Right lobe of liver (tissue), 6 donors: ENCODE measurements around the gene ADCY9. TPM values are rescaled to one million over a fixed set of nuclear protein-coding genes. Genes with fewer than 3 reads are reported as not detected.

Experiments used
- ATAC-seq, 4 donors: fragments of 200-7000 bp; cut with Tn5 transposase; one replicate each; pipeline ENCODE4 v1.9.1; 2020; ENCODE audit warnings: mild to moderate bottlenecking in 4 of 4, moderate library complexity in 4 of 4
- DNase-seq, 3 donors: peaks; one replicate each; pipeline ENCODE4 v3.0.0-alpha.2; 2020
- H3K27ac ChIP-seq, 3 donors: fragments of 200-600 bp; one replicate each; pipeline ENCODE4 v1.8.0; 2022
- H3K27me3 ChIP-seq, 2 donors: fragments of 200-600 bp; one replicate each; pipeline ENCODE4 v1.8.0; 2022
- H3K36me3 ChIP-seq, 4 donors: fragments of 200-600 bp; sonication (generic) in 1 of 4; one replicate each; pipeline versions ENCODE4 v1.5.1 to v1.8.0; 2017 to 2022; ENCODE audit warnings: control low read depth in 1 of 4
- H3K4me1 ChIP-seq, 4 donors: fragments of 200-600 bp; sonication (generic) in 1 of 4; one replicate each; pipeline versions ENCODE4 v1.5.1 to v1.8.0; 2017 to 2022; ENCODE audit warnings: control low read depth in 1 of 4
- H3K4me3 ChIP-seq, 3 donors: fragments of 200-600 bp; one replicate each; pipeline ENCODE4 v1.8.0; 2022
- H3K9me3 ChIP-seq, 4 donors: fragments of 200-600 bp; sonication (generic) in 1 of 4; one replicate each; pipeline versions ENCODE4 v1.5.1 to v1.8.0; 2017 to 2022; ENCODE audit warnings: control low read depth in 1 of 4
- CTCF ChIP-seq, 4 donors: fragments of 200-600 bp in 3 of 4; fragments of 450-650 bp in 1 of 4; IDR thresholded peaks; one replicate each; pipeline versions ENCODE4 v1.5.1 to v1.8.0; 2016 to 2022; ENCODE audit warnings: antibody characterized with exemption in 4 of 4, mild to moderate bottlenecking in 2 of 4
- POLR2A ChIP-seq: fragments of 450-650 bp; IDR thresholded peaks from one replicate; pipeline ENCODE4 v1.6.1; 2017; ENCODE audit warnings: antibody characterized with exemption, mild to moderate bottlenecking
- WGBS: methylation state at CpG from one replicate; pipeline ENCODE4 v1.1.6; 2018; ENCODE audit warnings: low coverage, low lambda C conversion rate; ENCODE audit not compliant: insufficient coverage; ENCODE audit errors: missing lambda C conversion rate; 5-methylcytosine and 5-hydroxymethylcytosine counted together
- intact Hi-C, 2 donors: fragments of 100-400 bp; cut with DNase I; formaldehyde crosslinking; loops; one replicate each; pipeline versions ENCODE4 v1.11.2 to v1.14.1; 2022
- total RNA-seq, 6 experiments: library from RNA; depleted of rRNA in 2 of 6; stranded (reverse); fragments of >200 nt in 2 of 6; fragmentation: NEBNext Ultra II Directional in 3 of 6; extraction: Animal tissue kit (Norgen Biotek cat#: 25700) in 3 of 6; gene quantifications; one replicate each; pipeline versions ENCODE4 v1.1.0 to v1.2.4, GENCODE V29; 2016 to 2023
- donor health status: DM: no; HTN: yes; CAD: no.
- donor health status: DM: no; HTN: no; CAD: no.
- donor health status: DM: no; HTN: no; CAD: no.
- donor health status: DM: no; HTN: yes; CAD: no.
- donor health status: DM: no; HTN: yes; CAD: no.

The ADCY9 gene
- total RNA-seq, 6 experiments from 2014 or later = 17.3 to 41.5 (median 25.6) TPM

DNA sequence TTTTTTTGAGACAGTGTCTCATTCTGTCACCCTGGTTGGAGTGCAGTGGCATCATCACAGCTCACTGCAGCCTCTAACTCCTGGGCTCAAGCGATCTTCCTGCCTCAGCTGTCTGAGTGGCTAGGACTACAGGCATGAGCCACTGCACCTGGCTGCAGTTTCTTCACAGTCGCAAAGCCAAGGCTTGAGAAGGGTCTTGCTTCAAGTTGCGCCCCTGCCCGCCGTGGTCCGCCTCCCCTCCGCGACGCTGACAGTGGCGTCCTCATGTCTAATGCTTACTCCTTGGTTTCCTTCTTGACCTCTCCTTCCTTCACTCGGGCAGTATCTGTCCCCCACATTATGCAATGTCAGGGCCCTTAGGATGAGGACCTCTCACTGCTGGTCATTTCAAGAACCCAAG, 112.7 kb downstream of the ADCY9 start:
- no peak for ATAC-seq
- intact Hi-C loops = loop anchor here in 1 of 2 donors (10.0 kb wide), 1 partner anchor 111 kb away; the partner anchor contains the start of gene ADCY9

GRCh38 chr16:4003166-4003565, 113.1 kb downstream of the ADCY9 start:
- TF ChIP-seq CTCF (IDR thresholded peaks at IDR 0.05) (no peak), POLR2A (no peak)
- no peaks in the 10 kb centered on the region for H3K27me3 ChIP-seq
- H3K27ac ChIP-seq = no peak overlapping the region
- H3K4me1 ChIP-seq = no peaks in the 10 kb centered on the region
- no peaks in the 10 kb centered on the region for H3K36me3 ChIP-seq
- H3K4me3 ChIP-seq = no peak overlapping the region
- ATAC-seq = peak in 1 of 4 donors; percentile 17
- intact Hi-C loops = loop anchor here in 1 of 2 donors (10.0 kb wide), 1 partner anchor 112 kb away; the partner anchor contains the start of gene ADCY9
- WGBS = 93% methylated on average over 3 of the region's 19 CpGs
- H3K9me3 ChIP-seq = no peaks in the 10 kb centered on the region
- no peak for DNase-seq

More for the DNA sequence above, 112.7 kb downstream of the ADCY9 start:
- H3K4me3 ChIP-seq = no peak overlapping the region
- TF ChIP-seq POLR2A = no peak
- no peak for TF ChIP-seq CTCF (IDR thresholded peaks at IDR 0.05)
- H3K27ac ChIP-seq = no peak overlapping the region
- H3K36me3 ChIP-seq = no peaks in the 10 kb centered on the region
- H3K27me3 ChIP-seq = no peaks in the 10 kb centered on the region
- WGBS = 93% methylated on average over 6 of the region's 11 CpGs
- no peaks in the 10 kb centered on the region for H3K9me3 ChIP-seq
- H3K4me1 ChIP-seq = no peaks in the 10 kb centered on the region
- DNase-seq = no peak

- Histone ChIP-seq H3K4me3 (no peak overlapping the region), H3K9me3 (no peaks in the 10 kb centered on the region), H3K36me3 (no peaks in the 10 kb centered on the region), H3K27ac (no peak overlapping the region), H3K27me3 (no peaks in the 10 kb centered on the region), H3K4me1 (no peaks in the 10 kb centered on the region)
- intact Hi-C loops = loop anchor here in 1 of 2 donors (10.0 kb wide), 1 partner anchor 113 kb away; the partner anchor contains the start of gene ADCY9
- DNase-seq (no peak), ATAC-seq (no peak)
- WGBS = 76% methylated on average over 2 of the region's 2 CpGs
- no peak for TF ChIP-seq CTCF (IDR thresholded peaks at IDR 0.05)
- no peak for TF ChIP-seq POLR2A
These were observed 114.1 kb downstream of the ADCY9 start for GRCh38 chr16:4002121-4002520.

GRCh38 chr16:3999479-4000325, 116.5 kb downstream of the ADCY9 start:
- TF ChIP-seq POLR2A (no peak), CTCF (IDR thresholded peaks at IDR 0.05) (no peak)
- no peaks in the 10 kb centered on the region for H3K9me3 ChIP-seq
- H3K4me1 ChIP-seq = no peaks in the 10 kb centered on the region
- H3K27me3 ChIP-seq = no peaks in the 10 kb centered on the region
- 52% methylated on average over 6 of the region's 20 CpGs for WGBS
- no peak for DNase-seq
- ATAC-seq = peak; percentile 26 to 56 (median 34)
- no peak overlapping the region for H3K4me3 ChIP-seq
- H3K36me3 ChIP-seq = no peaks in the 10 kb centered on the region
- intact Hi-C loops = loop anchor here in 1 of 2 donors (10.0 kb wide), 1 partner anchor 115 kb away; the partner anchor contains the start of gene ADCY9
- H3K27ac ChIP-seq = no peak overlapping the region
